SK-N-SH (cell line): ENCODE results near the gene PGLYRP3.

Experiments used
- MXI1 ChIP-seq: IDR thresholded peaks from 2 replicates; pipeline ENCODE4 v1.6.1; 2012; ENCODE audit warnings: mild to moderate bottlenecking, low read depth, low read length, improper control_type of control experiment
- SIN3A ChIP-seq: IDR thresholded peaks from 2 replicates; pipeline ENCODE4 v1.6.1; 2012; ENCODE audit warnings: low read depth, mild to moderate bottlenecking, low read length, moderate library complexity, borderline replicate concordance
- TAF1 ChIP-seq: IDR thresholded peaks from 2 replicates; pipeline ENCODE4 v1.6.1; 2012; ENCODE audit warnings: low read depth, mild to moderate bottlenecking, low read length, moderate library complexity, borderline replicate concordance
- TF ChIP-seq, protein P1 (sequence below): fragments of 200-600 bp; sonication (generic); IDR thresholded peaks from 2 replicates; pipeline ENCODE4 v1.6.1; 2017; ENCODE audit warnings: antibody characterized with exemption, mild to moderate bottlenecking, moderate library complexity
- TF ChIP-seq, protein P2 (sequence below): fragments of 150-350 bp; IDR thresholded peaks from 2 replicates; pipeline ENCODE4 v1.6.1; 2017; ENCODE audit warnings: antibody characterized with exemption, low read length, low read depth, borderline replicate concordance

DNA sequence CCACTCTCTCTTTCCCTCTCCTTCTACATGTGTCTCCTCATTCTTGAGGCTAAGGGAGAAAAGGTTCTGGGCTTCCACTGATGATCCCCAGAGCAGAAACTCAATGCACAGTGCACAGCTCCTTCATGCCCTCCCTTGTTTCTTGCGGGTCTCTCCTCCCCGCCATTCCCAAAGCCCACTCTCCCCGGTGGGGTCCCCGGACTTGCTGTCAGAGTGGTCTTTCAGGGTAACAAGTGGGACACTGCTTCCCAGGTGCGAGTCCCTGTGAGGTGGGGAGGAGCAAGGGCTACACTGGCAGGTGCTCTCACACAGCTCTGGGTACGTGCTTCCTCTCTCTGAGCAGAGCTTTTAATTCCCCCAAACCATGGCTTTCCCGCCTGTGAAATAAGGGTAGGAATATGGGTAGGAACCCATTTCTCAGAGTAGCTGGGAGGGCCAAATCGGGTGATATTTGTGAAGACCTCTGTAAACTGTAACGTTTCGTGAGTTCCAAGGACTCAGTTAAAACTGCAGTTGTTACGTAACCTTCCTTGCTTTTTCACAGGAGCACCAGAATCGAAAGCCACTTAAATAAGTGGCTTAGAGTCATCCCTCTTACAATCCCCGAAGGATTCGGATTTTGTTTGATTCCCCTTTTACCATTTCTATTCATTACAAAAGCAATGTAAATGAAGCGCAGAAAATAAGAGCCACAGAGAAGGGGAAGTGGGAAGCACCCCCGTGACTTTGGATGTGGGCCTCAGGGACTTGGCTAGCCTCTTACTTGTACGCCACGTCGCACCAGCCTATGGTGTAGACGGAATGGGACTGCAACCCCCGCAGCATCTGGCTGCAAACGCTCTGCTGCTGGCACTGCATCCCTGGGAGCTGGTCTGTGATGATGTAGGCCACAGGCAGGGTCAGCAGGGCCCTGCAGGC lies 6.2 kb downstream of the PGLYRP3 start:
- TF ChIP-seq, protein P1, sequence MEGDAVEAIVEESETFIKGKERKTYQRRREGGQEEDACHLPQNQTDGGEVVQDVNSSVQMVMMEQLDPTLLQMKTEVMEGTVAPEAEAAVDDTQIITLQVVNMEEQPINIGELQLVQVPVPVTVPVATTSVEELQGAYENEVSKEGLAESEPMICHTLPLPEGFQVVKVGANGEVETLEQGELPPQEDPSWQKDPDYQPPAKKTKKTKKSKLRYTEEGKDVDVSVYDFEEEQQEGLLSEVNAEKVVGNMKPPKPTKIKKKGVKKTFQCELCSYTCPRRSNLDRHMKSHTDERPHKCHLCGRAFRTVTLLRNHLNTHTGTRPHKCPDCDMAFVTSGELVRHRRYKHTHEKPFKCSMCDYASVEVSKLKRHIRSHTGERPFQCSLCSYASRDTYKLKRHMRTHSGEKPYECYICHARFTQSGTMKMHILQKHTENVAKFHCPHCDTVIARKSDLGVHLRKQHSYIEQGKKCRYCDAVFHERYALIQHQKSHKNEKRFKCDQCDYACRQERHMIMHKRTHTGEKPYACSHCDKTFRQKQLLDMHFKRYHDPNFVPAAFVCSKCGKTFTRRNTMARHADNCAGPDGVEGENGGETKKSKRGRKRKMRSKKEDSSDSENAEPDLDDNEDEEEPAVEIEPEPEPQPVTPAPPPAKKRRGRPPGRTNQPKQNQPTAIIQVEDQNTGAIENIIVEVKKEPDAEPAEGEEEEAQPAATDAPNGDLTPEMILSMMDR: no peak
- TF ChIP-seq TAF1 (no peak), MXI1 (no peak), SIN3A (no peak)
- TF ChIP-seq, protein P2, sequence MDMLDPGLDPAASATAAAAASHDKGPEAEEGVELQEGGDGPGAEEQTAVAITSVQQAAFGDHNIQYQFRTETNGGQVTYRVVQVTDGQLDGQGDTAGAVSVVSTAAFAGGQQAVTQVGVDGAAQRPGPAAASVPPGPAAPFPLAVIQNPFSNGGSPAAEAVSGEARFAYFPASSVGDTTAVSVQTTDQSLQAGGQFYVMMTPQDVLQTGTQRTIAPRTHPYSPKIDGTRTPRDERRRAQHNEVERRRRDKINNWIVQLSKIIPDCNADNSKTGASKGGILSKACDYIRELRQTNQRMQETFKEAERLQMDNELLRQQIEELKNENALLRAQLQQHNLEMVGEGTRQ: no peak
